GM21825 (cell line): ENCODE measurements around the gene MEIS2.

Experiments
- ATAC-seq: cut with Tn5 transposase; IDR thresholded peaks from one replicate; pipeline ENCODE4 v1.9.1; 2021; ENCODE audit warnings: mild to moderate bottlenecking, moderate library complexity; ENCODE audit not compliant: unreplicated experiment

The MEIS2 gene

DNA sequence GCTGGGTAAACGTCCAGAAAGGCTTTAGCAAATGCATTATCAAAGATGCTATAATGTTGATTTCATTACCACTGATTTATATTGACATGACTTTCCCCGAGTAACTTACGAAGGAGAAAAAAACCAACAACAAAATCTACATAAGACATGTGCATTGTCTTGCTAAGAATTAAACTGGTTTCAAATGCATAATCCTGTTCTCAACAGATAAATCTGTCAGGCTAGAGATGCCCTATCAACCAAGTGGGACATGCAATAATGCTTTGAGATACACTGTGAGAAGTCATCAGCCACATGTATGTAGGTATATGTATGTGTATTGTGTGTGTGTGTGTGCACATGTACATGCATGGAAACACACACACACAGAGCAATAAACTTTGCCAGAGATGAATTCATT, 195.6 kb downstream of the MEIS2 start:
- no peak for ATAC-seq

DNA sequence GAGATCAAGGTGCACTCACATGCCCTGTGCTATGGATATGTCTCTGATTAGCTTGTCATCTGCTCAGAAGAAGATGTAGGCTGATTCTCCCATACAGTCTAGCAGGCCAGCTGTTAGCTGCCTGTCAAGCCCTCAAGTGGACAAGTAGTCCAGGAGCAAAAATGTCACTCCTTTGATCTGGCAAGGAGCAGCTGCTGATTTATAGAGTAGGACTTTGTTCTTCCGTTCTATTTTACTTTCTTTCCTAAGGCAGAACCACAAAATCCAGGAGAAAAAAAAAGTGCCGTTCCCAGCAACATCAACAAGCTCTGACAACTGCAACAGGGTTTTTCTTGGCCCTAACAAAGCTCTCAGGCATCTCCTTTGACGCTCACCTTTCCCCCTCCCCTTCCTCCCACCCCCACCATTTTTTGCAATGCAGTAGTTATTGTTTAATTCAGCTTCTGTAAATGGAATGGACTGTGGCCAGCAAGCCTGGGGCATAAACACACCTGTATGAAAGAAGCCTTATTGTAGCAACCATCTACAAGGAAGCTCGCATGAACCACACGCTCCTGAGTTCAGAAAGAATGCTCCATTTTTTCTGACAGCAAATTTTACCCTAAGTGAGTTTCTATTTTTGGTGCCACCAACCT, 196.3 kb downstream of the MEIS2 start:
- ATAC-seq, result no peak

GRCh38 chr15:36903195-36903594, 197.2 kb downstream of the MEIS2 start:
- ATAC-seq, result no peak

- no peak for ATAC-seq
Observed at GRCh38 chr15:36901012-36901411, 199.3 kb downstream of the MEIS2 start.

DNA sequence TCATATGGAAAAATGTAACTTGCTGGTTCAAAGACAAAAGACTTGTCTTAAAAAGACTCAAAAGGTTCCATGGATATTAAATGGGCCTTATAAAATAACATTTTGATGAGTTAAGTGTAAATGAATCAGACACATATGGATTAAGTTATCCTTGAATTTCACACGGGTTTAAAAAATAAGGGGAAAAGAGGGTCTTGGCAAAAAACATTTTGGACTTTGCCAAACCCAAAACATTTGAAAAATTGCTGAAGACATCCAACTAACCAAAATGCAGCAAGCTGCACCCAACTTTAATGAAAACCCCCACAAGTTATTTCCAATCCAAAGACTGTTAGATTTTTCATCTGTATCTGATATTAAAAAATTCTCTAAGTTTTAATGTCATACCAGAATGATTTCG, 200.7 kb downstream of the MEIS2 start:
- no peak for ATAC-seq

GRCh38 chr15:36898536-36899126, 201.7 kb downstream of the MEIS2 start:
- ATAC-seq, result no peak

GRCh38 chr15:36897834-36898233, 202.5 kb downstream of the MEIS2 start:
- ATAC-seq, result no peak

DNA sequence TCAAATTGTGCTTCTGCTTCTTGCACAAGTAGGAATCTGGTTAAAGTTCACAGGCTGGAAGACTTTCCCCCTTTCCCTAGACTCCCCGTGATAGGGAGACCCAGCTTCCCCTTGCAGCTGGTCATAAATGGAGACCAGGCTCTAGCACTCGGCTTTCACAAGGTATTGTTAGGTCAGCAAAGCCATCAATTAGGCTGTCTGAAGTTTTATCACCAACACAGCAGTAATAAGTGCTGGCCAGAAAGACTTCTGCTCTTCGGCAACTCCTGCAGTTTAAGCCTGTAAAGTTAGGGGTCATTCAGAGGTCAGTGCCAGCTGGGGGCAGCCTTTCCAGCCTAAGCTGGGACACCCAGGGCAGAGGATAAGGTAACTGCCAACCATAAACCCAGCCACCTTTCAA, 203.4 kb downstream of the MEIS2 start:
- ATAC-seq, result no peak

DNA sequence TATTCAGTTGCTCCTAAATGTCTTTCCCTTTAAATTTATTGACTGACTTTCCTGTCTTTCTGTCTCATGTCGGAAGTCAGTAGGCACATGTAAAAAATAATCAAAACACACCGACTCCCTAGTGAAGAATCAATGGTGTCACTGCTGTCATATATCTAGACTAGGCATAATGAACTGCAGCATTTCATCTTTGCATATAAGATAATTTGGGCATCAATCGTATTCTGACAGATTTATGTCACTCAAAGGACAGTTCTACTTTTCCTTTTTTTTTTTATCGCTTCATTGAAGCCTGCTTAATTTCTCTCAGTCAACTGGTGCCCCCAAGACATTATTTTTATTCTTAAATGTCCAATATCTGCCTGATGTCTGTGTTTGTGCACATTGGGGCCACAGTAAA, 206.3 kb downstream of the MEIS2 start:
- ATAC-seq, result no peak

DNA sequence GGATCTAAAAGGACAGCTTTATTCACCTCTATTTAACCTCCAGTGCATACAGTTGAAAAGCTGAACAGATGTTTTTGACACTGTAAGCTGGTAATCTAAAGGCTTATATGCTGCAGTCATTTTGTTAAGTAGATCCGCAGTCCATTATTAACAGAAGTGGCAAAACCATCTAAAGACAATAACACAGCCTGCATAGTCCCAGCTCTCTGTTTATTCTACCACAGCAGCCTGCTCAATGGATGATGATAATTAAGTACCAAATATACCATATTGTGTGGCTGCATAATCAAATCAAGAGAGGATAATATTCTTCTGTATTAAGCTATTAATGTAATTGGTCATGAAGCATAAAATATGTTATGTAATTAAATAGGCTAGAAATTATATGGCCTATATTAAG, 207.1 kb downstream of the MEIS2 start:
- ATAC-seq, result no peak

DNA sequence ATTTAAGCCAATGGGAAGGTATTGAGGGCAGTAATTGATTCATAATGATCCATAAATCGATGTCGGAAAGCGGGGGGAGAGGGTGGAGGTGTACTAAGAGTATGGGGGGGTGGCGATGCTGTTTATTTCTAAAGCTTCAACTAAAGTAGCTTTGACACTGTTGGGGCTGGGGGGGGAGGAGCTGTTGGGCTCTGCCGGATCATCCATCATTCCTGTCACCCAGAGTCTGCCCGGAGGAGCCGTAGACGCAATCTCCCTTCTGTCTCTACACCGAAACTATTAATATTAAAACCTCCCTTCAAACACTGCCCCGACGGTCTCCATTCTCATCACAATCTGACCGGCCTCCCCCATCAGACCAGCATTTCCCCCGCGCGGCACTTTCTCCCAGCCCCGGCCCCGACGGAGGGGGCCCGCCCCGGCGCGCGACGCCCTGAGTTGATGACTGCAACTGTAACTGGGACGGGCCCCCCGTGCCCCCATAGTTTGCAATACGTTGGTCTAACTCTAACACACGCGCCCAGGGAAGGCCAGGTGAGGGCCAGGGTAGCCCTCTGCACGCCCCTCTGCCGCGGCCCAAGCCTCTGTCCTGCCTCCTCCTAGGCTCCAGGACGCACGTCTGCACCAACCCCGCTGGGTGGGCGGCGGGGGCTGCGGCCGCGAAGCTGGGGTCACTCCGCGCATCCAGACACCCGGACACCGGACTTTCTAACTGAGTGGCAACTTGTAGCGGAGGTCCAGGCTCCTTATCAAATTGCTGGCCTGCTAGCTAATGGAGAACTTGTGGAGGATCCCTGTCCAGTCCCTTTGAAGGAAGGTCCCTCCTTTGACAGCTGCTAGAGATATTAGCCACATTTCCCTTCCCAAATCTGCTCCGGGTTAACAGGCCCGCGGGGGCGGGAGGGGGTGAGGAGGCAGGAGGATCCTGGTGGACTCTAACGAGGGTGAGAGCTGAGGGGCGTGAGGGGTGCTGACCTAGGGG, 212.0 kb downstream of the MEIS2 start:
- no peak for ATAC-seq

DNA sequence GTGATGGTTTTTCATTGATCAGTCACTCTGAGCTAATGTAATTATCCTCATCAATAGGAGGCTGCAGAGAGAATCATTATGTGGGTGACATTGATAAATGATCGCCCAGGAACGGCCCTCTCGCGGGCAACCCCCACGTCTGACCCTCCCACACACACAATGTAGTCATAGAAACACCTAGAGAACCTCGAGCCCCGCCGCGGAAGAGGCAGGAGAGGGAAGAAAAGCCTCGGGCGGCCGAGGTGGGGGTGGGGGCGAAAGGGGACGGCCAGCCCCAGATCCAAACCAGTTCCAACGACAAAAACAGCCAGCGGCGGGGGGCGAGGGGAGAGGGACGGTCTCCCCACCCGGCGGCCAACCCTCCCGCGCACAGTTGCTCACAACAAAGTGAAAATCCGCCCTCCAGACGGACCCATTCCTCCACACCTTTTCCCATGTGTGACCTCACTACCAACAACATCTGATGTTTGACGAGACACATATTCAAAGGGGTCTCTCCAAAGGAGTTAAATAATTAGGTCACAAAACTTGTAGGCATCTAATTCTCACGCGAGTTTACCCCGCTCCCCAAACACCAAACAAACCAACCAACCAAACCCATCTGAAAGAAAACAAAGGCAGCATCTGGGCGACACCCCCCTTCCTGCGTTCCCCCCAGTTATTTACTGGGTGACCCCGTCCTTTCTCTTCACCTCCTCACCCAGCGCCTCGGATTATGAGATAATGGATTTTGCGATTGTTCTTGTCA, 213.0 kb downstream of the MEIS2 start:
- no peak for ATAC-seq

GRCh38 chr15:36886701-36887100, 213.6 kb downstream of the MEIS2 start:
- ATAC-seq, result no peak

- ATAC-seq, result no peak
Observed at GRCh38 chr15:36886191-36886590, 214.2 kb downstream of the MEIS2 start.

DNA sequence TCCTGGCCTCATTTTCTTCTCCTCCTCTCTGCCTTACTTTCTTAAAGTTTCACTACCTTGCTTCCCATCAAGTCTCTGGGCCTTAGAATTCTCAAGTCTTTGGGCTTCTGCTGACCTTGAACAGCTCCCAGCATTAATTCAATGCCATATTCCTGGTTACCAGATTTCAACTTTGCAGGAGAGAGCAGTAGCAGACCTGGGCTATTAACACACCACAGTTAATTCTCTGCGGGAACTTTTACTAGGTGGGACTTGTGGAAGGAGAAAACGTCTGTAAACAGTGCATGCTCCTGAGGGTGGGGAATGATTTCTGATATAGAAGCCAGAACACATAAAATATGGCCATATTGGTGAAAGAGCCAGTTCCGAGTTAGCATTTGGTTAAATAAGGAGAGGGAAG, 214.6 kb downstream of the MEIS2 start:
- ATAC-seq, result no peak

- no peak for ATAC-seq
Observed at GRCh38 chr15:36884936-36885635, 215.3 kb downstream of the MEIS2 start.

GRCh38 chr15:36884518-36884875, 215.9 kb downstream of the MEIS2 start:
- no peak for ATAC-seq

- ATAC-seq, result no peak
Observed at GRCh38 chr15:36883713-36884517, 216.4 kb downstream of the MEIS2 start.

GRCh38 chr15:36882487-36883131, 217.7 kb downstream of the MEIS2 start:
- no peak for ATAC-seq
